ENCODE measurements around the gene CD248. TPM values are rescaled to one million over a fixed set of nuclear protein-coding genes. Genes with fewer than 3 reads are reported as not detected.
"Not testable (repeated sequence)": the region's sequence is repeated elsewhere in the genome, so short reads cannot be mapped to it uniquely, and the experiment has no call there.

CD248 gene
- total RNA-seq, 1 experiment from 2014 or later: not detected

DNA sequence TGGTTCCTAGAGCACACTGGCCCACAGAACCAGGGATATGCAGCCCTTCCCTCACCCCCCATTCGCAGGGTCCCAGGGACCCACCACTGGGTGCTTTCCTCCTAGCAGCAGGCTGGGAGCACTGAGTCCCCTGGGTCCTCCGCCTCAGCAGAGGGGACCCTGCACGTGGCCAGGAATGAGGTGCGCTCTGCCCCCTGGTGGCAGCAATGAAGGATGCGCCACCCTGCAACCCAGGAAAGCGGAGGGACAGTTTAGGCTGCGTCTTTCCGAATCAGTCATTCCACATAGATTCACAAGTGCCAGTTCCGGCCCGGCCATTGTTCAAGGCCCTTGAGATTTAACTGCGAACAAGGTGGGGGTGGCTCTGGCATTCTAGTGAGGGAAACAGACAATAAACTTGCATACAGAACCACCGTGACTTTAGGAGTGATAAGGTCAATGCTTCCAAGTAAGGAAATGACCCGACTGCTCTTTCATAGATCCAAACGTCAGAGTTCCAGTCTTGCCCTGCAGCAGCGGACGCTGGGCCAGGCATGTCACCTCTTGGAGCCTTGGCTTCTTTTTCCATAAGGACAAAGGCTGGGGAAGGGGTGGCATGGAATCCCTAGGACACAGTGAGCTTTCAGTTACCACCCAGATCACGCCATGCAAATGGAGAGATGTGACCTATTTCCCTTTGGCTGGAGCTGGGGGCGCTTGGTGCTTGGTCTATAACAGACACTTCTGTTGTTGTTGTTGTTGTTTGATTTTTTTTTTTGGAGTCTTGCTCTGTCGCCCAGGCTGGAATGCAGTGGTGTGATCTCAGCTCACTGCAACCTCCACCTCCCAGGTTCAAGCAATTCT lies 11.7 kb upstream of the CD248 start:
- peak; percentile 71 for DNase-seq (ENCODE audit: low spot score)

DNA sequence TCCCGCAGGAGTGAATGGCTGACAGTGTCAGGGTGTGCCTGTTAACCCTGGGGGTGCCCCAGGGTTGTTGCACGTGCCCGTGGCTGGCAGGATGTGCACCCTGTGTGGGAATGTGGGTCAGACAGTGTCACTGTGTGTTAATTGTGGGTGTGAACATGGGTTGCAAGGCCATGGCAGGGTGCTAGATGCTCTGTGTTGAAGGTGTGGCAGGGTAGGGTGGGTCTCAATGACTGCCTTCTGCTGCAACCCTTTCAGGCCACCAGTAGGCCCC lies 11.1 kb upstream of the CD248 start:
- DNase-seq (ENCODE audit: low spot score): no peak

DNA sequence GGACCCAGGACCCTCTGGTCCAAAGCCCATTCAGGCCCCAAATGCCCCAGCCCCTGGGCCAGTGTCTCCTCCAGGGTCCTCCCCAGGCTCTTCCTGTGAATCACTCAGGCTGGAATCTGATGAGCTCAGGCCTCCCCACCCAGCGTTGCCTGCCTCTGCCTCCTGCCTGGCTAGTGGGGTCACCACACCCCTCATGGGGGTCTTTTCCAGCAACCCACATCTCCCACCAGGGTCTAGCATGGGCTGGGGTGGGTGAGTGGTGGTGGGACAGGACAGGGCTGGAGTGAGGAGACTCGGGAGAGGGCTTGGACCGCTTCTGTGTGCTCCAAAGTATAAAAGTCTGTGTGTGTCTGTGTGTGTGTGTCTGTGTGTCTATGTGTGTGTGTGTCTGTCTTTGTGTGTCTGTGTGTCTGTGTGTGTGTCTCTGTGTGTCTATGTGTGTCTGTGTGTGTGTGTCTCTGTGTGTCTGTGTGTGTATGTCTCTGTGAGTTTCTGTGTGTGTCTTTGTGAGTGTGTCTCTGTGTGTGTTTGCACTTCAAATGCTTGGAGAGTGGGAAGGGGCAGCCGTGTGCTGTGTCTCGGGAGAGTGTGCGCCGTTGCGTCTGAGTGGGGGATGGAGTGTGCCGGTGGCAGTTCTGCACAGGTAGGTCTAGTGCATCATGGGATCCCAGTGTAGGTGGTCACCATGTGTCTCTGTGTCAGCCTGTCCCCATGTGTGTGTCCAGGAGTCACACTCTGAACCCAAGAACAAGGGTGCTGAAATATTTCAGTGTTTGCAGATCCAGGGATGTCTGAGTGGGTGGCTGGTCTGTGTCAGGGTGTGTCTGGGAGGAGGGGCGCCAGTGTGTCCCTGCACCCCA lies 10.6 kb upstream of the CD248 start:
- DNase-seq (ENCODE audit: low spot score): peak; percentile 62

GRCh38 chr11:66326261-66327111 lies 9.6 kb upstream of the CD248 start:
- peak; percentile 67 for DNase-seq (ENCODE audit: low spot score)

GRCh38 chr11:66325263-66325671 lies 8.4 kb upstream of the CD248 start:
- no peak for DNase-seq (ENCODE audit: low spot score)

- no peak for DNase-seq (ENCODE audit: low spot score)
Observed at GRCh38 chr11:66324664-66325063, 7.8 kb upstream of the CD248 start.

DNA sequence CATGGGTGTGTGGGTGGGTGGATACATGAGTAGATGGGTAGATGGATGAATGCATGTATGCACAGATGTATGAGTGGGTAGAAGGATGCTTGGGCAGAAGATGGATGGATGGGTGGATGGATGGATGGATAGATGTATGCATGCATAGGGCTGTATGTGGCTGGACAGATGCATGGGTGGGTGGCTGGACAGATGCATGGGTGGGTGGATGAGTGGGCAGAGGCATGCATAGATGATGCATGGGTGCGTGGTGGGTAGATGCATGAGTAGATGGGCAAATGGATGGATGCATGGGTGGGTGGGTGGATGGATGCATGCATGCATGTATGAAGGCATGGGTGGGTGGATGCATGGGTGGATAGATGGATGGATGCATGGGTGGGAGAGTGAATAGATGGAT lies 6.8 kb upstream of the CD248 start:
- DNase-seq (ENCODE audit: low spot score): no peak

GRCh38 chr11:66322732-66323427 lies 6.0 kb upstream of the CD248 start:
- no peak for DNase-seq (ENCODE audit: low spot score)

DNA sequence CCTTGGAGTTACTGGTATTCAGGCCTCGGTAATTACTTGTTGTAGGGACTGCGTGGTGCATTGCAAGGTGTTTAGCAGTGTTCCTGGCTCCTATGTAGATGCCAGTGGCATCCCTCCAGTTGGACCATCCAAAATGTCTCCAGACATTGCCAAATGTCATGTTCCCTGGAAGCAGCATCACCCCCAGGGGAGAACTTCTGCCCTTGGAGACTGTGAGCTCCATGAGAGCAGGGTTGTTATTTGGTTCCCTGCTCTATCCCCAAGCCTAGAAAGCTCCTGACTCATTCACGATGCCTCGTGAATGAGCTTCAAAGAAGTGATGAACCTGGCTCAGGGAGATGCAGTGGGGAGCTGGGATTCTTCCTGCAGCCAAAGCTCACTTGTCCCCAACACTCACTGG lies 4.8 kb upstream of the CD248 start:
- DNase-seq (ENCODE audit: low spot score): no peak

GRCh38 chr11:66320748-66321147 lies 3.9 kb upstream of the CD248 start:
- not testable (repeated sequence) for DNase-seq (ENCODE audit: low spot score)

- not testable (repeated sequence) for DNase-seq (ENCODE audit: low spot score)
Observed at GRCh38 chr11:66320289-66320688, 3.4 kb upstream of the CD248 start.

DNA sequence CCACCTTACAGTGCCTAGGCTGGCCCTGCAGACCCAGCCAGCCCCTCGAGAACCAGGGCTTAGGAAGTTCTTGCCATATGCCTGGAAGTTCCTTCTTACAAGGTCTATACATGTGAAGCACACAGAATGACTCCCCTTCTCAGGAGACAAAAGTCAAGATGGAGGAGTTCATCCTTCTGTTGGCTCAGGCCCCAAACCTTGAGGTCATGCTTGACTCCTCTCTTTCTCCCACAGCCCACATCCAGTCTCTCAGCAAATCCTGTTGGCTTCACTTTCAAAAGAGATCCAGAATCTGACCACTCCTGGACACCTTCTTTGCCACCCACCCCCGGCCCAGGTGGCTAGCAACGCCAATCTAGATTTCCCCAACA lies 1.7 kb upstream of the CD248 start:
- no peak for DNase-seq (ENCODE audit: low spot score)

DNA sequence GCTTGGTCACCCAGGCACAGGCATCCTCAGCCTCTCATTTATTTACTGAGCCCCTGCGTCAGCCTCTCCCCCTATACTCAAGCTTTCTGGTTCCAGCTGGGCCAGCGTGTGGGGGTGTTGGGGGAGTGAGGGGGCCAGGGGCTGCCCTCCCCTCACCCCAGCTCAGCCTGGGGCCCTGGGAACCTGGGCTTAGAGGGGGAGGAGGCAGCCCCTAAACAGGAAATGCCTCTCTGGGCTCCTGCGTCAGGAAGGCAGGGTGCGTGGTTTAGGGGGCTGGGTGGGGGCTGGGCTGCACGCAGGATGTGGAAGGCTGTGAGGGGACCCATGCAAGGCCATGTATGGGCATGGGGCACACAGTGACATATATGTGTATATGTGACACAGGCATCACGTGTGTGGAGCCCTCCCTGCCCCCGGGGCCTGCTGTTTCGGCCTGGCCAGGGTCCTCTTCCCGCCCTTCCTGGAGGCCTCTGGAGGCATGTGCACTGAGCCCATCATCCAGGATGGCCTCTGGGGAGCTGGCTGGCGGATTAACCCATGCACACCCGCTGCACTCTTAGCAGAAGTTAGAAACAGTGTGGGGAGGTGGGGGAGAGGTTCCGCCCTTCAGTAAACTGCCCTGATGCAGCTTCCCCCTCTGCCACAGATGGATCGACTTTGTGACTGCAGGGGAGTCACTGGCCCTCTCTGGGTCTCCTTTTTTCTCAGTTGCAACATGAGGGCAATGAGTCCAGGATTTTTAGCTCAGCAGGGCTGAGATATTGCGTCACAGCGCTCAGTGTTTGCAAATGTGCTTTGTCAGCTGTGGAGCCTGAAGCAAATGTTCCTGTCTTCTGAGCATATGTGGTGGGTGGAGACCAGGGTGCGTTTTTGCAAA lies 1.1 kb upstream of the CD248 start:
- DNase-seq (ENCODE audit: low spot score): no peak

DNA sequence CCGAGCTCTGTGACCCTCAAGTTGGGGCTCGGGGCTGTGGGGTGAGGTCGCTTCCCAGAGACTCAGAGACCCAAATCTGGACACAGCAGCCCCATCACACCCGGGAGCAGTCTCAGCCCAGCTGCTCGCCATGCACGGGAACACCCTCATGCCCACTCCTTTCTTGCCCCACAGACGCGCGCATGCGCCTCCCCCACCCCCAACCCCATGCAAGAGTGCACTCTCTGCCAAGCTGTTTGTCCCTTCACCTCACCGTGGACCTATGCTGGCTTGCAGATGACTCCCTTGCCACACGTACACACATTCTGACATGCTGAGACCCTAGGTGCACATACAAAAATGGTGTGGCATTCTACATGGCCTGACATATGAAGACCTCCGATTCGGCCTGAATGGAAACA lies 478 bp upstream of the CD248 start:
- DNase-seq (ENCODE audit: low spot score): no peak

- no peak for DNase-seq (ENCODE audit: low spot score)
Observed at GRCh38 chr11:66315921-66316811, 678 bp downstream of the CD248 start.

DNA sequence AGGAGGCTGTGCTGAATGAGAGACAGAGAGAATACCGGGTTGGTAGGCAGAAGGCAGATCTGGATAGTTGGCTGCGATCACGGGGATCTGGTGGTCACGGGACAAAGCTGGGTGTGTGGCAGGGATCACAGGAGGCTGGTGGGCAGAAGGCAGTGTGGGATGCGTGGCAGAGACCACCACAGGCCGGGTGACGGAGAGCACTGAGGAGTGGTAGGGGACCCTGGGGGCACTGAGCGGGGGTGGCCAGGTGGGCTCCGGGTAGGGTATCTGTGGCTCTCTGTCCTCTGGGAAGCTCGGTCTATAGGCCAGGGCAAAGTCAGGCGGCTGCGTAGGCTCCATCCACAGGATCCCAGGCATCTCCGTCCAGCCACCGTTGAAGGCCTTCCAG lies 1.4 kb downstream of the CD248 start:
- no peak for DNase-seq (ENCODE audit: low spot score)

- DNase-seq (ENCODE audit: low spot score): no peak
Observed at GRCh38 chr11:66314561-66315497, 2.0 kb downstream of the CD248 start.

- no peak for DNase-seq (ENCODE audit: low spot score)
Observed at GRCh38 chr11:66314186-66314501, 2.7 kb downstream of the CD248 start.
